Fibroblast of pulmonary artery (primary cell): ENCODE data around the gene SLC9A9.
"Not testable (repeated sequence)": the region's sequence is repeated elsewhere in the genome, so short reads cannot be mapped to it uniquely, and the experiment has no call there.

ENCODE experiments used
- DNase-seq: peaks from one replicate; pipeline ENCODE4 v3.0.0-alpha.2; 2010; ENCODE audit warnings: low read depth
- H3K4me3 ChIP-seq: replicated peaks from 2 replicates; pipeline ENCODE4 v1.5.1; 2011; ENCODE audit warnings: low read depth, mild to moderate bottlenecking, control low read depth, low read length, moderate library complexity
- TF ChIP-seq, protein P1 (sequence below): IDR thresholded peaks from 2 replicates; pipeline ENCODE4 v1.5.1; 2011; ENCODE audit warnings: mild to moderate bottlenecking, control low read depth, low read length, inconsistent platforms; ENCODE audit errors: missing control alignments

The SLC9A9 gene

DNA sequence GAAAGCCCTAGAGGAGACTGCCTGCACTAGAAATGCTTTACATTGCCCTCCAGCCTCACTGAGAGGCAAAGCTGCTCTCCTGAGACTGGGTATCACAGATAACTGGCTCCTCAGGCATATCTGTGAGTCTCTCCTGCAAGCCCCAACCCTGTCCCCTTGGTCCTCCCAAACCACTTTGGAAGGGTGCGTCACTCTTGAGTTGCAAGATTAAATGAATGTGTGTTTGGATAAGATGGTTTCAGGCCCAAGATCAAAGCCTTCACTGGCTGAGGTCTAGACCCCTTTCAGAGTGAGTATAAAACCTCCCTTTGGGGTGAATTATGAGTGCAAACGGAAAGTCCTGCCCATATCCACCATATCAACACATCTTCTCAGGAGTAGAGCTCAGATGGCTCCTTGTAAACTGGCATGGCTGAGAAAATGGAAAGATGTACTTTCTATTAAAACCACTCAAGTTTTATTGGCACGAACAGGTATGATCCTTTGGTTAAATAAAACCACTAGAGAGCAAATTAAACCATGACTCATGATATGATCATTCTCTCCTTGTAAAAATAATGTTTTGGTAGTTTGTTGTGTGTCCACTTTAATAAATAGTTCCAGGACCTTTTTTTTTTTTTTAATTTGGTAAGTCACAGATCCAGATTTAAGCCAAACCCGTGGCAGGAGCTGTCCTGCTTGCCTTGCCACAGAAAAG lies 564.7 kb downstream of the SLC9A9 start:
- no peak for DNase-seq

DNA sequence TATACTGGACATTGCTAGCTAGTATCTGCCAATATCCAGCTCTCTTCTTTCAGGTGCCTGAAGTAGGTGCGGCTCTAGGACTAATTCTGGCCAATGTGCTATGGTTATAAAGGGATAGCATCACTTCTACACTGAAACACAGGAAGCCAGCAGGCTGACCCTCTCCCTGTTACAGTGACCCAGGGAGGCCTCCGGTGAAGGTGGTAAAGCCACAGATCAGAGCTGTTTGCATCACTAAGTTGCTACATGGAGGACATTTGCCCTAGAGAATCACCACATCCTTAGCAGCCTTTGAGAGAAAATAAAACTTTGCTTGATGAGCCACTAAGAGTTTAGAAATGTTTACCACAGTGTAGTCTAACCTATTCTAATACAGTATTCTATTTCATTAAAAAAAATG lies 567.3 kb downstream of the SLC9A9 start:
- no peak overlapping the region for H3K4me3 ChIP-seq
- DNase-seq = no peak
- TF ChIP-seq, protein P1, sequence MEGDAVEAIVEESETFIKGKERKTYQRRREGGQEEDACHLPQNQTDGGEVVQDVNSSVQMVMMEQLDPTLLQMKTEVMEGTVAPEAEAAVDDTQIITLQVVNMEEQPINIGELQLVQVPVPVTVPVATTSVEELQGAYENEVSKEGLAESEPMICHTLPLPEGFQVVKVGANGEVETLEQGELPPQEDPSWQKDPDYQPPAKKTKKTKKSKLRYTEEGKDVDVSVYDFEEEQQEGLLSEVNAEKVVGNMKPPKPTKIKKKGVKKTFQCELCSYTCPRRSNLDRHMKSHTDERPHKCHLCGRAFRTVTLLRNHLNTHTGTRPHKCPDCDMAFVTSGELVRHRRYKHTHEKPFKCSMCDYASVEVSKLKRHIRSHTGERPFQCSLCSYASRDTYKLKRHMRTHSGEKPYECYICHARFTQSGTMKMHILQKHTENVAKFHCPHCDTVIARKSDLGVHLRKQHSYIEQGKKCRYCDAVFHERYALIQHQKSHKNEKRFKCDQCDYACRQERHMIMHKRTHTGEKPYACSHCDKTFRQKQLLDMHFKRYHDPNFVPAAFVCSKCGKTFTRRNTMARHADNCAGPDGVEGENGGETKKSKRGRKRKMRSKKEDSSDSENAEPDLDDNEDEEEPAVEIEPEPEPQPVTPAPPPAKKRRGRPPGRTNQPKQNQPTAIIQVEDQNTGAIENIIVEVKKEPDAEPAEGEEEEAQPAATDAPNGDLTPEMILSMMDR = no peak

More for the DNA sequence above, 564.7 kb downstream of the SLC9A9 start:
- no peak overlapping the region for H3K4me3 ChIP-seq
- TF ChIP-seq, protein P1 = no peak

DNA sequence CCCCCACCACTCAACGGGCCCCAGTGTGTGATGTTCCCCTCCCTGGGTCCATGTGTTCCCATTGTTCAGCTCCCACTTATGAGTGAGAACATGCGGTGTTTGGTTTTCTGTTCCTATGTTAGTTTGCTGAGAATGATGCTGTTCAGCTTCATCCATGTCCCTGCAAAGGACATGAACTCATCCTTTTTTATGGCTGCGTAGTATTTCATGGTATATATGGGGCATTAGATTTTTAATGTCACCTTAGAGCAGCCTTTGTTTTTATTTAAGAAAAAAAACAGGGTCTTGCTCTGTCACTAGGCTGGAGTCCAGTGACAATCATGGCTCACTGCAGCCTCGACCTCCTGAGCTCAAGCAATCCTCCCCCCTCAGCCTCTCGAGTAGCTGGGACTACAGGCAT lies 568.7 kb downstream of the SLC9A9 start:
- H3K4me3 ChIP-seq, DNase-seq: not testable (repeated sequence)

DNA sequence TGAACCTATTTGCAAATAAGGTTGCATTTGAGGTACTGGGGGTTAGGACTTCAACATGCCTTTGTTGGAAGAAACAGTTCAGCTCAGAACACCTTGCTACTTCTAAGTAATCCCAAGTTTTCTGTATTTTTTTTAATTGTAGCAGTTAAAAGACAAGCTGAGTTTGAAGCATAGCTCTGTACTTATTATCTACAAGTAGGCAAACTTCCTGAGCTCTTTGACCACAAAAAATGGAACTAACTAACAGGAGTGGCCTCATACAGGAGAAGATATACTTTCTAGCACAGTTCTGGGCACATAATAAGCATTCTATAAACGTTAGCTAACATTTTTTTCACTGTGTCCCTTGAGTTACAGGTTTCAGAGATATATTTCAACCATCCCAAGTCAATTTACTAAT lies 569.5 kb downstream of the SLC9A9 start:
- DNase-seq = no peak
- H3K4me3 ChIP-seq = no peak overlapping the region
- TF ChIP-seq, protein P1 = no peak

DNA sequence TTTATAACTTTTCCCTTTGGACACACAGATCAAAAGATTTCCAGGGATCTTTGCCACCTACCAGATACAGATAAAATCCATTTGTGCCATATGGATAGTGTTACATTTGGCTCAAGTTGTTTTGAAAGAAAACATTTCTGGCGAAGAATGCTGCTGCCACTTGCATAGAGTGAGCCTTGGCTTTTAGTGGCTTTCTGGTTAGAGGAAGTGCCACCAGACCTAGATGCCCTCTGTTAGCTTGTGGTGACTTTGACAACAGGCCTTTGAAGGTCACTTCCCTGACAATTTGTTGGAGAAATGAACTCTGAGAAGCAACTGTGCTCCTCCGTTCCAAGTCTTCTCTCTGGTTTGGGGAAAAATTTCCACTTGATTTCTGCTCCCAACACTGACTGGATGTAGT lies 570.7 kb downstream of the SLC9A9 start:
- no peak overlapping the region for H3K4me3 ChIP-seq
- DNase-seq = no peak
- TF ChIP-seq, protein P1 = no peak

DNA sequence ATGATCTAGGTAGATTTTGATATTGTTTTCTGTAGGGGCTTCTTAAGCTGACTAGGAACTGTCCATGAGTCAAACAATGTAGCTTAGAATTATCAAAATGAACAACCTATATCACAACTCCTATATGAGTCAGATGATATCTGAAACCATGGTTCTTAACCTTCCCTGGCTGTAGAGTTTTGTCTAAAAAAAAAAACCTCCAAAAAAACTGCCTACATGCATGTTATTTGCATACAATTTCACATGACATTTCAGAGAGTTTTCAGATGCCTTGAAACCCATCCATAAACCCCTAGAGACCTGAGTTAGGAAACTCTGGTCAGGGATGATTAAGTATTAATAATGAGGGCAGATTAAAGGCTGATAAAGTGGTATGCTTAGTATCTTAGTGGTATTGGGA lies 571.7 kb downstream of the SLC9A9 start:
- TF ChIP-seq, protein P1 = no peak
- no peak overlapping the region for H3K4me3 ChIP-seq
- DNase-seq = no peak

DNA sequence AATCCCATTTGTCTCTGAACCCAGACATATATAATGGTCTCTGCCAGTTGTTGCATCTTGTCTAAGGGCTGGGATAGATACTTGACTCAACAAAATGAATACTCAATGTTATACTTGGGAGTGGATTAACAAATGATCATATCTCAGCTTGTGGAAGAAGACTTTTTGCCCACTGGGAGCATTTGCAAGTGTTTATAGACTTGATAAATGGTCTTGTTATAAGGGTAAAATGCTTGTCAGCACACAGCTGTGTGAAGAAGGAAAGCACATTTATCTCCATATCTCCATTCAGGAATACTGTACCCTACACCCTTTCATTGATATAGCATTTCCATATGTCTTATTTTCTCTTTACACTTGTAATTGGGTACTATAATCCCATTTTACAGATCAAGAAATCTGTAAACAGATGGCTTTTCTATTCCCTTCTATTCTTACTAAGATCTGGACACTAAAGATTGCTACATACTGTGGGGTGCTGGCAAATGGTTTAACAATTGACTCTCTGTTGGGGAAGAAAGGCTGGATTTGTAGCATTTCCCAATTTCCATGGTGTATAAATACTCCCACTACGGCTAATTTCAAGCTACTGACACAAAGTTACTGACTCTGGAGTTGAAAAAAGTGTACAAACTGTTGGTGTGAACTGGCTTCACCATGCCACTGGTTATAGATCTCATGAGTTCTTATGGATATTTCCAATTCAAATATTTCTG lies 574.1 kb downstream of the SLC9A9 start:
- DNase-seq = no peak
- no peak overlapping the region for H3K4me3 ChIP-seq
- TF ChIP-seq, protein P1 = no peak
